ENCODE results near the gene LDHB.
"Not testable (repeated sequence)": the region's sequence is repeated elsewhere in the genome, so short reads cannot be mapped to it uniquely, and the experiment has no call there.

The LDHB gene

DNA sequence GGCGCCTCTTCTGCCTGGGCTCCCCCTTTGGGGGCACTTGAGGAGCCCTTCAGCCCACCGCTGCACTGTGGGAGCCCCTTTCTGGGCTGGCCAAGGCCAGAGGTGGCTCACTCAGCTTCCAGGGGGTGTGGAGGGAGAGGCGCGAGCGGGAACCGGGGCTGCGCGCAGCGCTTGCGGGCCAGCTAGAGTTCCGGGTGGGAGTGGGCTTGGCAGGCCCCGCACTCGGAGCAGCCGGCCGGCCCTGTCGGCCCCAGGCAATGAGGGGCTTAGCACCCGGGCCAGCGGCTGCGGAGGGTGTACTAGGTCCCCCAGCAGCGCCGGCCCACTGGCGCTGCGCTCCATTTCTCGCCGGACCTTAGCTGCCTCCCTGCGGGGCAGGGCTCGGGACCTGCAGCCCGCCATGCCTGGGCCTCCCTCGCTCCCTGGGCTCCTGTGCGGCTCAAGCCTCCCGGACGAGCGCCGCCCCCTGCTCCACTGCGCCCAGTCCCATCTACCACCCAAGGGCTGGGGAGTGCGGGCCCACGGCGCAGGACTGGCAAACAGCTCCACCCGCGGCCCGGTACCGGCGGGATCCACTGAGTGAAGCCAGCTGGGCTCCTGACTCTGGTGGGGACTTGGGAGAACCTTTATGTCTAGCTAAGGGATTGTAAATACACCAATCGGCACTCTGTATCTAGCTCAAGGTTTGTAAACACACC, 3.9 kb upstream of the LDHB start:
- not testable (repeated sequence) for DNase-seq

DNA sequence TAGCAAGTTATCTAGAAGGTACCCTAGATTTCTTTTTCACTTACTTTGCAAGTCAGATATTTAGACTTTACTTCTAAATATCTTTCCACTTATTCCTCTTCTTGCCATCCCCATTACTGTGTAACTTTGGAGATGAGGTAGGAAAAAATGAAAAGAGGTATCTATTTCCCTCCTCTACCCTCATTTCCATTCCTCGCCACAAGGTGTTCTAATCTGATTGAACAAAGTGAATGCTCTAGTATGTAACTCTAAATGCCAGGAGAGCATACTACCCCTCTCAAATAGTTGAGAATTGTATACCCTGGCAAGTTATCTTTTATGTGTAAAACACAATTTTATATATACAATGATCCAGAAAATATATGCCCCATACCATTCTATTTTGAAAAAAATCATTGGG, 1.7 kb upstream of the LDHB start:
- no peak for DNase-seq

DNA sequence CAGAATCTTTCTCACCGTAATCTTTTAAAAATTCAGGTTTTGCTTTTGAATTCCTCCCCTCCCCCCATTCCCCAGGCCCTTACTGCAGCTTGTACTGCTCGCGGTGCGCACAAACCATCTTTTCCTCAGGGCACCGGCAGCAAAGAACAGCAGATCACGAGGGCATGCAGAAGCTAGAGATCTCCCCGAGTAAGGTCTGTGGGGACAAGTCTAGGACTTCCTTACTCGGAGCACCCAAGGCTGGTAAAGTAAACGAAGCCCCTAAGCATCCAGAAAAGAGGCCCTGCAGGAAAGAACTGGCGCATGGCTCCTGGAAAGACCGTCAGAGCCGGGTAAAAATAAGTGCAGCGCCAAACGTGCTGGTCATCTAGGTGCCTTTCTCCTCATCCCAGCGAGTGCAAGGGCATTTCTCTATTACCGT, 727 bp downstream of the LDHB start:
- no peak for DNase-seq

DNA sequence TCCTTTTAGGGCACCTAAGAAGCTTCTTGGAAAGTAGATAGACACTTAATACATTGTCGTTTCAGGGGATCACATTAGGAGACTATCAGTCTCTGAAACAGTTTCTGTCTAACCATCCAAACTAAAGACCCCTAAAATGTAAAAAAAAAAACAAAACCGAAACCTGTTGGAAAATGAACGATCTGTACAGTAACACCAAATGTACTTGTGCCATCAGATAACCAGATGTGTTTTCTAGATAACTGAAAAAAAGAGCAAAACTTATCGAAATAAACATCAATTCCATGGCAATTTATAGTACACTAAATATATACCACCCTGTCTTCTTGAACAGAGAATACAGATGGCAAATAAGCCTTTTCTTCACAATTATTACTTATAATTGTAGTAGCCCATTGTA, 2.1 kb downstream of the LDHB start:
- no peak for DNase-seq

DNA sequence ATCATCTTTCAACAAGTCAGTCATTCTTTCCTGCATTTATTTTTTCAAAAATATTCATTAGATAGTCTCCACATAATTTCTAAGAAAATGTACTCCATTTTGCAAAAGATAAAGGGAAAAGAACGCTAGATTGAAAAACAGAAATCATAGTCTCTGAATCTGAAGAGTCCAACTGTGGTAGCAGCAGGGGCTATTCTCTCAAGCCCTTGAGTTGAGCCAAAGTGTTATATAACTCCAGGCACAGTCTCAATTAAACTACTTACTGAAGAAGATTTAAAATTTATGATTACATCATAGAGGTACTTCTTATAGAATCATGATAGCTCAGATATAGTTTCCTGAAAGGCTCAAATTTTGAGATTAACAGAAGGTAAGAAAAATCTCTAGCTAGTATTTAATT, 5.8 kb downstream of the LDHB start:
- DNase-seq: no peak

DNA sequence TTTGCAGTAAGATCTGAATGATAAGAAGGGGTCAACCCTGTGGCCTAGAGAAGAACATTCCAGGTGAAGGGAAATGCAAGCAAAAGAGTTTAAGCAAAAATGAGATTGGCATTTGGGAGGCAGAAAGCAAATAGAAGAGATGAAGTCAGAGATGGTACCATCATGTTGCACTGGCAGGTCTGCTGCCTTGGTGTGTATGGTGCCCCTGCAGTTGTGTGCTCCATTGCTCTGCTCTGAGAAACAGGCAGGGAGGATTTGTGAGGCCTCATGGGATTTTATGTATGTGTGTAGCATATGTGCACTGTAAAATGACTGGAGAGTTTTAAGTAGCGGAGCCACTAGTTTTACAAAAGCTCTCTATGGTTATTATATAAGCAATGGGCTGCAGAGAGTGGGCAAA, 6.6 kb downstream of the LDHB start:
- no peak for DNase-seq

DNA sequence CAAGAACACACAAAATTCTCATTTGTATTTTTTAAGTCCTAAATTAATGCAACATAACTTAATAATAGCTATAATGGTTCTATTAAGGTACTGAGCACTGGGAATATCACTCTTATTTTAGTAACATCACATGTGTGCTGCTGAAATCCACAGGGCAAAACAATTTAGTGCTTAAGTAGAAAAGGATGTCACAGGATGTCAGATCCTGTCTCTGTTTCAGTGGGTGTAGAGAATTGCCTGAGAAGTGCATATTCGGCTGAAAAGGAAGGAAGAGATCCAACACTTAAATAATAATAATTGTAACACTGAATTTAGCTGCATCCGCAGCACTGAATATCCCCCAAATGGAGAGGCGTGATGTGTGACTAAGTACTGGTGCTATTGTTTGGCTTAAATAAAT, 8.6 kb downstream of the LDHB start:
- DNase-seq: no peak

DNA sequence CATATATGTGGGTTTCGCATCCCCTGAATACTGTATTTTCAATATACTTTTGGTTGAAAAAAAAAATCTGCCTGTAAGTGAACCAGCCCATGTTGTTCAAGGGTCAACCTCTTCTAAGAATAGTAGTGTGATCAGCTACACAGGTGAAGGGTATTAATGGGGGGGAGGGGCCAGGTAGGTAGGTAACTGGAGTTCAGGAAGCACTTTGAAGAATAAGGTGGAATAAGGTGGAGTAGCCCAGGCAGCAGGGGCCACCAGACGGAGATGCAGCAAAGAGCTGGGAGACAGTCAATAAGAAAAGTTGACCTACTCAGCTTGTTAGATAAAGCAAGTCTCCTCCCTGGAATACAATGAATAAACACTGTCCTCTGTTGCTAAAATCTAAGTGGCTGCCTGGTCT, 9.3 kb downstream of the LDHB start:
- no peak for DNase-seq

DNA sequence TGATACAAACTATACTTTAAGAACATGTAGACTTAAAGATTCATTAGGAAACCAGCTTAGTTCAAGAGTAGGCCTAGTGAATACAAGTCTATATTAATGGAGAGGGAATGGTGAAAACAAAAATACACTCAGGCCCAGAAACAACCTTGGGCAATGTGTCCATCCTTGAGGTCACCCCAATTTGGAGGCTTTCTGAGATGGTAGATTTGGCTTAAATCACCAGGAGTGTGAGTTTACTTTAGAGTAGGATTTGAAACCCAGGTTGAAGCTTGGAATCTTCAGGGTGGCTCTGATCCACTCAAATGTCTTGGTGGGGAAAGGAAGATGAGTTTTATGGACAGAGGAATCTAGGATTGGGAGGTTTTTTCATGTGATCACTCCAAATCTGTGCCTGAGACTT, 10.5 kb downstream of the LDHB start:
- DNase-seq: no peak

DNA sequence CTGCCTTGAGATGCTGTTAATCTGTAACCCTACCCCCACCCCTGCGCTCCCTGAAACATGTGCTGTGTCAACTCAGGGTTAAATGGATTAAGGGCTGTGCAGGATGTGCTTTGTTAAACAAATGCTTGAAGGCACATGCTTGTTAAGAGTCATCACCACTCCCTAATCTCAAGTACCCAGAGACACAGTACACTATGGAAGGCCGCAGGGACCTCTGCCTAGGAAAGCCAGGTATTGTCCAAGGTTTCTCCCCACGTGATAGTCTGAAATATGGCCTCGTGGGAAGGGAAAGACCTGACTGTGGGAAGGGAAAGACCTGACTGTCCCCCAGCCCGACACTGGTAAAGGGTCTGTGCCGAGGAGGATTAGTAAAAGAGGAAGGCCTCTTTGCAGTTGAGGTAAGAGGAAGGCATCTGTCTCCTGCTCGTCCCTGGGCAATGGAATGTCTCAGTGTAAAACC, 12.6 kb downstream of the LDHB start:
- DNase-seq: not testable (repeated sequence)

DNA sequence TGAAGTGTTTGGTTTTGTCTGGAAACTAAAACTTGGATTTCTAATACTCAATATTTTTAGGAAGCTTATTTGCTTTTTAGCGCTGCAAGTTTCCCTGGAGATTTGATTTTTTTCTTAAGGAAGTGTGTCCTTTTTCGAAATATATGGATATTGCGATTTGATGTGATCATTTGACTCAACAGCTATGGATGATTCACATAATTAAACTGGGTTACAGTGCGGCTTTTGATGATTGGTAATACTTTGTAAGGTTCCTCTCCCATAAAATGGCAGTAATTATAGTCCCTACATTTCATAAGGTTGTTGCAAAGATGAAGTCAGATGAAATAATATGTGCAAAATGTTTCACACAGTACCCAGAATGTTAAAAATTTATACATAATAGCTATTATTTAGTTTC, 13.1 kb downstream of the LDHB start:
- DNase-seq: no peak

DNA sequence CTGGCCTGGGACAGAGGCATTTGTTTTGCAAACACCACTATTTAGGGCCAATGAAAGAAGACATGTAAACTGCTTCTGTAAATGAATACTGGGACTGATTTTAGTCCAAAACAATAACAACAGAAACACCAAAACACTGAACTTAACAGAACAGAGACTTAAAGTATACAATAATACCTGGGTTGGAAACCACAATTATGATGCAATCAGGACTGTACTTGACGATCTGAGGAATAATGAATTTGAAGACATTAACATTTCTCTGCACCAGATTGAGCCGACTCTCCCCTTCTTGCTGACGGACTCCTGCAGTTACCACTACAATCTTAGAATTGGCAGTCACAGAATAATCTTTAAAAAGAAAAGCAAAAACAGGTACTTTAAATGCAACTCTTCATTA, 13.9 kb downstream of the LDHB start:
- no peak for DNase-seq

DNA sequence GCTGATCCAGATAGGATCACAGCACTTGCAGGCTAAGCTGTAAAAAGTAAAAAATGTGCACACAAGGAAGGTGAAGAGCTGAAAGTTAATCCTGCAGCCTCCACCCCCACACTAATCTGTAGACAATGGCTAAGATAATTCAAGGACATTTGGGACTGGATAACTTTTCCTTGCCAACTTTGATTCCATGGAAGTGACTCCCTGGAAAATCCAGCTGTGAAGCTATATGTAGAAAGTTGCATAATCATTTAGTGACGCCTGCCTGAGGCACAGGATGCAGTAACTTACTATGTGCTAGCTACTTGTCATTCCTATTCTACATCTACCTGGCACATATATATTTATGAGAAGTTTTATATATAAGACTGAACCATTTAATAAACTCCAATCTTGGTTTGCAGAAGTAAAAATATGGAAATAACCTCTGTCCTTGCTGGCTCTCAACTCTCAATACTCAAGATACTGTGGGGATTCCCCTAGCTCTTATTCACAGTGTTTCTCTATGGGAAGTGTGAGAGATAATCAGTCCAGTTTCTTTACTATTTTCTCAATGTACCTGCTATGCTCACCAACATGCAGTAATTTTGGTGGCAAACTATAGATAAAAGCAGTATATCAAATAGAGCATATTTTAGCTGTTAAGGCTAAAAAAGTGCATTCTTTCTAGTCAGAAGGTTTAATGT, 14.8 kb downstream of the LDHB start:
- no peak for DNase-seq

DNA sequence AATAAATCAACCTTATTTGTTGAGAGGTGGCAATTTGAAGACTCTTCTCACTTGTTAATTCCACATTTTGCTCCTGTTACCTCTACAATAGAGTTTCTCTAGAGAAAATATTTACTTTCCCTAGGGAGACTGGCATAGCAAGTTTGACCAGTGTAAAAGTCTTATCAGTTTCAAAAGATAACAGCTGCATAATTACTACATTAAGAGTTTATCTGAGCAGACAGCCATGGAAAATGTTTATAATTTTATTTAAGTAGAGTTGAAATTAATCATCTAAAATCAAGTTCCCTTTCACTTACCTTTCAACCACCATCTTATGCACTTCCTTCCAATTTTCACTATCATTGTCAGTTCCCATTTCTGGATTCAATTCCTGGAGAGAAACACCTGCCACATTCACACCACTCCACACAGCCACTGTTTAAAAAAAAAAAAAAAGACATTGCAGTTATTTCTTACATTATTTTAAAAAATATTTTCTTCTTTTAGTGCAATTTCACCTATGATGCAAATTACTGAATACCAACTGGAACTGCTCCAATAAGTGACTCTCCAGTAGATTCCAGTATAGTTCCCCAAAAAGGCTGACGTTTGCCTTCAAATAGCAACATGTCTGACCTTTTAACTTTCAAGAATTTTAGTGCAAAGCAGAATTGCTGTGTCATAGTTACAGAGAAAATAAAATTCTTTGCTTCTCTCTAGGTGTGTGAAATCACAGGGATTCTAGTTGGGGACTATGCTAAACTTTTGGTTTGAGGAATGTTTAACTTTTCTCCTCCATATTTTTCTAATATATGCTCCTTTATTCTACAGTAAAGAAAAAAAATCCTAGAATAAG, 19.4 kb downstream of the LDHB start:
- no peak for DNase-seq

DNA sequence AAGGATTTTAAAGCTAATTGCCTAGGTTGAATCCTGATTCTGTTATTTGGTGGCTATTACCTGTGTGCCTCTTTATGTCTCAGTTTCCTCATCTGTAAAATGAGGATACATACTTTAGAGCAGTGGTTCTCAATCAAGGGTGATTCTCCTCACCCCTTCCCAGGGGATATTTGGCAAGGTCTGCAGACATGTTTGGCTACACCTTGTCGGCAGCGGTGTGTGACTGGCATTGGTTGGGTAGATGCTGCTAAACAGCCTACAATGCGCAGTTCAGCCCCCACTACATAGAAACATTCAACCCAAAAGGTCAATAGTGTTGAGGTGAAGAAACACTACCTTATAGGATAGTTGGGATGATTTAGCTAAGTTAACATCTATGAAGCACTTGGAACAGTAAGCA, 23.4 kb downstream of the LDHB start:
- DNase-seq: no peak

DNA sequence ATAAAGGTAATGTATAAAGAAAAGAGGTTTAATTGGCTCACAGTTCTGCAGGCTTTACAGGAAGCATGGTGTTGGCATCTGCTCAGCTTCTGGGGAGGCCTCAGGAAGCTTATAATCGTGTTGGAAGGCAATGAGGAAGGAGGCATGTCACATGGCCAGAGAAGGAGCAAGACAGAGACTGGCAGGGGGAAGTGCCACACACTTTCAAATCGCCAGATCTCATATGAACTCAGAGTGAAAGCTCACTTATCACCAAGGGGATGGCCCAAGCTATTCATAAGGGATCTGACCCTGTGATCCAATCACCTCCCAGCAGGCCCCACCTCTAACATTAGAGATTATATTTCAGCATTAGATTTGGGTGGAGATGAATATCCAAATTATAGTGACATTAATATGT, 26.3 kb downstream of the LDHB start:
- DNase-seq: no peak

DNA sequence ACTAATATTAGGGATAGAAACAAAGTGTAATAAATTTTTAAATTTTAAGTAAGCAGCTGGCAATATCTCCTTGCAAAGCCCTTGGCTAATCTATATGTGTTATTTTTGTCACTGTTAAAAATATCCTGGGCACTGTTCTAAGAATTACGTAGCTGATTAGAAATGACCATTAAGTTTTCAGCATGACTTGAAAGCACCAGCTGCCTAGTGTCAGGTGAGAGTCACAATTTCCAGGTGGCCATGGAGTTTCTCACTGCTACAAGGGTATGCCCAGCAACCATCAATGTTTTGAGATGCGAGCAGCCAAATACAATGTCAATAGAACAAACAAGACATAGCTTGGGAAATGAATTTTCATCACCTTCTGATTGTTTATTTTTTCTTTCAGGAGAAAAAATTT, 29.7 kb downstream of the LDHB start:
- DNase-seq: no peak

DNA sequence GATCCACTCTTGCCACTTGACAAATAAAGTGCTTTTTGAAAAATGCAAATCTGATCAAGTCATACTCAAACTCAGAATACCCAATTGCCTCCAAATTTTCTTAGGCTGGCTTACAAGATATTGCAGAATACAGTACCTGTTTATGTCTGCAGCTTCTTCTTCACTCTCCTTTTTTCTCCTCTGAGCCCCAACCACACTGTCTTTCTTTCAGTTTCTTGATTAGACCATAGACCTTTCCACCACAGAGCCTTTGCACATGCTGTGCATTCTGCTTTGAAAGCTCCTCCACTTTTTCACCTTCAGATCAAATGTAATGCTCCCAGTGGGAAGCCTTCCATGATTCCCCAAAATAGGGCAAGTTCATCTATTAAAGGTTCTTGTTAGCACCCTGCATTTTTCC, 39.1 kb downstream of the LDHB start:
- no peak for DNase-seq

DNA sequence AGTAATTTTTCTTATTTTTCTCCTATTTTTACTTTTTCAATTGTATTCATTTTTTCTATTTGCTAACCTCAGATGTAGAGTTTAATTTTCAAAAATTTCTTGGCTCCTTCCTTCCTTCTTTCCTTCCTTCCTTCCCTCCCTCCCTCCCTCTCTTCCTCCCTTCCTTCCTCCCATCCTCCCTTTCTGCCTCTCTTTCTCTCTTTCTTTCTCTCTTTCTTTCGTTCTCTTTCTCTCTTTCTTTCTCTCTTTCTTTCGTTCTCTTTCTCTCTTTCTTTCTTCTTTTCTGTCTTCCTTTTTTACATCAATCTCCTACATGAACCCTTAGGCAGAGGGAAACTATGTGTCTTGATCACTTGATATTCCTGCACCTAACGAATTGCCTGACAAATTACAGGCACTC, 40.6 kb downstream of the LDHB start:
- no peak for DNase-seq

DNA sequence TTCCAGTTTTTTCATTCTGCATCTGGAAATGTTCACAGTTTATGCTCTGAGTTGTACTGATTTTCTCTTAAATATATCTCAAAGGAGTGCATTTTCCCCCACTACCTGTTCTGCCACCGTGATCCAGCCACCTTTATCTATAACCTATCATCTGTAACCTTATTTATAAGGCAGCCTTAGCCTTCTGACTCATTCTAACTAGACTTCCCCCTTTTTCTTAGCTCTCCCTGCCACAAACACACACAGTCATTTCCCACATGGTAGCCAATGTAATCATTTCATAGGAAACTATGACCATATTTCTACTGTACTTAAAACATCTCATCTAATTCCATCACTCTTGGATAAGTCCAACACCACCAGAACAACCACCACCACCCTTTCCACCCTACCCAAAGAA, 42.2 kb downstream of the LDHB start:
- DNase-seq: no peak

DNA sequence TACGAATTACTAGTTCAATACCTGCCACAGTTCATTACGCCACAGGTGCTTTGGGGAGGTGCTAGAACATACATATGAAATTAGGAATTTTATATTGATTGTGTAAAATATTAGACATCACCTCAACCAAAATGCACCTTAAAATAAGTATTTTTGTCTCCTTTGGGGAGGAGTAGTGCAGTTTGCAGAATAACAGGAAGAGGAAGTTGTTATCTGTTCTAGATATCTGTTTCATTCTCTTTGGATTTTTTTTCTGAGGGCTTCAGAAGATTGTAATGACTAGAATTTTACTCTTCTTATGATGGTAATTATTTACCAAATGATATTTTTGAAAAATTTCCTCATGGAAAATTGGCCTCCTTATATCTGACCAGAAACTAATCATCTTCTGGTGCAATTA, 43.1 kb downstream of the LDHB start:
- no peak for DNase-seq

DNA sequence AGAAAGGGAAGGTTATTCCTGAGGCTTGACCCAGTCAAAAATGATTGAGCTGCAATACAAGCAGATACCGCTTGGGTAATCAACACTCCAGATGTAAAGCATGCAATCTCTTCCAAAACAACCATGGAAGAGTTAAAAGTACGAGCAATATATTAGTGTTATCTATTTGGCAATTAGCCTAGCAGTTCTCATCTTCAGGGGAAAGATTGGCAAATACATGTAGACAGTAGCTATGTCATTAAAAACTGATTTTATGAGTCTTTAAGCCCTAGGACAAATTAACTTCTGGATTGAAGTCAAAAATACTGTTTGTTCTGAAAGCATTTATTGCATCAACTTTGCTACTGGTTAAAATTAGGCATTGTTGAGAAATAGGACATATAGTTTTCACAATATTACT, 43.7 kb downstream of the LDHB start:
- DNase-seq: no peak

DNA sequence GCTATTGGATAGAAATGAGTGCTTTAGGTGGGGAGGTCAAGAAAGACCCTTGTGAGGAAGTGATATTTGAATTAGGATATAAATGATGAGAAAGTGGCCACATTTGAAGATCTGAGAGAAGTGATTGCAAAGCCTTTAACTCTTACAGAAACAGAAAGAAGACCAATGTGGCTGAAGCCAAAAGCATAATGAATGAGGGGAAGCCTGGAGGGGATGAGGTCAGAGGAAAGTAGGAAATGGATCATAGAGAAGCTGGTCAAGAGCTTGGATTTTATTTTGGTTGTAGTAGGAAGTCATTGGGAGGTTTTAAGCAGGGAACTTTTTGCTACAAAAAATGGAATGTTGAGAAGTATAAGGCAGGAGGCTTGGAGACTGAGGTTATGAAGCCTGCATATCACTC, 49.4 kb downstream of the LDHB start:
- DNase-seq: no peak

DNA sequence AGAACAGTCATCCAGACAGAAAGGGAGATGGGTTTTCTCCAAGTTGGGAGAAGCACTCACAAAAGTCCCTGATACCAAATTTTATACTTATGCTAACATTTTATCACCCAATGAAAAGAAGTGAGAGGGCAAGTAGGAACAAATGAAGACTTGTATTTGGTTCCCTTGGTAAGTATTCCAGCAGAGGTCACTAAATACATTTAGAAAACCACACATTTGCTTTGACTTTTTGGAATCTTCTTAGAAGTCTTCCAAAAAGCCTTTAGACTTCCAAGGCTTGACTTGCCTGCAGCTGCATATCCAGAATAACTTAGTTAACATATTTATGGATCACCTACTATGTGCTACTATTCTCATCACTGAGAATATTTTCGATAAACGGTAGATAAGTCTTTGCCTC, 49.9 kb downstream of the LDHB start:
- no peak for DNase-seq
